Midbrain (tissue), 1 donor: Measurements from ENCODE around the gene ZP3.
"Not testable (repeated sequence)": the region's sequence is repeated elsewhere in the genome, so short reads cannot be mapped to it uniquely, and the experiment has no call there.

Experiments used
- DNase-seq: peaks from one replicate; lab custom pipeline; 2025; lab: John Stamatoyannopoulos, UW

Gene ZP3

GRCh38 chr7:76485822-76486610, 61.3 kb downstream of the ZP3 start:
- DNase-seq, result not testable (repeated sequence)

- DNase-seq, result not testable (repeated sequence)
Observed at GRCh38 chr7:76486618-76487017, 61.9 kb downstream of the ZP3 start.

- DNase-seq, result not testable (repeated sequence)
Observed at GRCh38 chr7:76487969-76488368, 63.2 kb downstream of the ZP3 start.
